SK-N-MC (cell line): Measurements from ENCODE around the gene RPL10.

ENCODE experiments used
- EZH2 ChIP-seq: fragments of 200-600 bp; sonication (generic); IDR thresholded peaks from one replicate; pipeline ENCODE4 v1.6.1; 2017; ENCODE audit warnings: antibody characterized with exemption
- POLR2AphosphoS5 ChIP-seq: IDR thresholded peaks from 2 replicates; pipeline ENCODE4 v1.6.1; 2012; ENCODE audit warnings: mild to moderate bottlenecking, low read depth, low read length, borderline replicate concordance

DNA sequence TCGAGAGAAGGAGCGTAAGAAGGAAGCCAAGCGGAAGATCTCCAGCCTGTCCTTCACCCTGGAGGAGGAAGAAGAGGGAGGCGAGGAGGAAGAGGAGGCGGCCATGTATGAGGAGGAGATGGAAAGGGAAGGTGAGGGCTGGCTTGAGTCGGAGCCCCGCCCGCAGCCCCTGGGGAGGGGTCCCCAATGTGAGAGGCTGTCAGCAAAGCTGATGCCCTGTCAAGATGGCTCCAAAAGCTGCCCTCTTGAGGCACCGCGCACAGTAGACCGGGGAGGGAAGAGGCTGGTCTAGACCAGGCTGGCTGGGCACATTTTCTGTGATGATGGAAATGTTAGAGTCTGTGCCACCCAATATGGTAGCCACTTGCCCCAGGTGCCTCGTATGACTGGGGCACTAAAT, 48.3 kb downstream of the RPL10 start:
- TF ChIP-seq POLR2AphosphoS5 (no peak), EZH2 (no peak)
